HepG2 (cell line): ENCODE results near the gene TOPBP1. TPM values are rescaled to one million over a fixed set of nuclear protein-coding genes. Genes with fewer than 3 reads are reported as not detected.

Source experiments
- KDM2A ChIP-seq: sonication (generic); formaldehyde crosslinking; IDR thresholded peaks from 2 replicates; pipeline ENCODE4 v1.4.0; 2020; ENCODE audit warnings: low read depth, missing genetic modification reagents, borderline replicate concordance
- KDM6A ChIP-seq: IDR thresholded peaks from 2 replicates; pipeline ENCODE4 v1.6.1; 2016; ENCODE audit warnings: low read depth
- MTA1 ChIP-seq: sonication (generic); formaldehyde crosslinking; IDR thresholded peaks from 2 replicates; pipeline ENCODE4 v1.4.0; 2020; ENCODE audit warnings: missing genetic modification reagents, mild to moderate bottlenecking, borderline replicate concordance
- ZNF317 ChIP-seq: sonication (generic); formaldehyde crosslinking; IDR thresholded peaks from 2 replicates; pipeline ENCODE4 v1.5.0; 2020; ENCODE audit warnings: mild to moderate bottlenecking, missing genetic modification reagents
- ZNF639 ChIP-seq: conservative IDR thresholded peaks from 2 replicates; pipeline ENCODE4 v1.6.1; 2018; ENCODE audit warnings: missing genetic modification reagents
- polyA plus RNA-seq, 8 experiments: library from polyadenylated mRNA; depleted of rRNA in 3 of 8; stranded (reverse) in 7 of 8; unstranded in 1 of 8; fragments of >200 nt; fragmentation: Illumina TruSeq in 4 of 8; extraction: Trizol in 4 of 8; gene quantifications; 2 replicates each; pipeline versions ENCODE4 v1.2.1 to v1.2.3, GENCODE V29; 2011 to 2016; ENCODE audit warnings: low read depth in 4 of 8, missing spikeins in 1 of 8, mixed read lengths in 1 of 8; ENCODE audit not compliant: insufficient read depth in 1 of 8
- total RNA-seq, 5 experiments: library from RNA; depleted of rRNA; stranded (reverse); fragments of >200 nt; fragmentation: Illumina TruSeq; extraction: Trizol; gene quantifications; 2 replicates each; pipeline ENCODE4 v1.2.3, GENCODE V29; 2016; ENCODE audit warnings: low read depth in 1 of 5
- TF ChIP-seq, protein P1 (sequence below): sonication (generic); formaldehyde crosslinking; IDR thresholded peaks from 2 replicates; pipeline ENCODE4 v1.5.0; 2020; ENCODE audit warnings: mild to moderate bottlenecking, missing genetic modification reagents, moderate library complexity
- TF ChIP-seq, protein P2 (sequence below): sonication (generic); formaldehyde crosslinking; IDR thresholded peaks from 2 replicates; pipeline ENCODE4 v1.4.0; 2020; ENCODE audit warnings: missing genetic modification reagents, borderline replicate concordance
- TF ChIP-seq, protein P3 (sequence below): sonication (generic); formaldehyde crosslinking; IDR thresholded peaks from 2 replicates; pipeline ENCODE4 v1.5.1; 2020; ENCODE audit warnings: mild to moderate bottlenecking, moderate library complexity, missing genetic modification reagents
- TF ChIP-seq, protein P4 (sequence below): sonication (generic); formaldehyde crosslinking; IDR thresholded peaks from one replicate; pipeline ENCODE4 v1.5.1; 2020; ENCODE audit warnings: mild to moderate bottlenecking, missing genetic modification reagents; ENCODE audit errors: not compliant biosample characterization

Gene TOPBP1
- total and polyA plus RNA-seq, 2 of the 13 experiments (the other 11 are each of a cell fraction or from before 2014, with no cell fraction given), result 24.3 to 42.9 TPM

DNA sequence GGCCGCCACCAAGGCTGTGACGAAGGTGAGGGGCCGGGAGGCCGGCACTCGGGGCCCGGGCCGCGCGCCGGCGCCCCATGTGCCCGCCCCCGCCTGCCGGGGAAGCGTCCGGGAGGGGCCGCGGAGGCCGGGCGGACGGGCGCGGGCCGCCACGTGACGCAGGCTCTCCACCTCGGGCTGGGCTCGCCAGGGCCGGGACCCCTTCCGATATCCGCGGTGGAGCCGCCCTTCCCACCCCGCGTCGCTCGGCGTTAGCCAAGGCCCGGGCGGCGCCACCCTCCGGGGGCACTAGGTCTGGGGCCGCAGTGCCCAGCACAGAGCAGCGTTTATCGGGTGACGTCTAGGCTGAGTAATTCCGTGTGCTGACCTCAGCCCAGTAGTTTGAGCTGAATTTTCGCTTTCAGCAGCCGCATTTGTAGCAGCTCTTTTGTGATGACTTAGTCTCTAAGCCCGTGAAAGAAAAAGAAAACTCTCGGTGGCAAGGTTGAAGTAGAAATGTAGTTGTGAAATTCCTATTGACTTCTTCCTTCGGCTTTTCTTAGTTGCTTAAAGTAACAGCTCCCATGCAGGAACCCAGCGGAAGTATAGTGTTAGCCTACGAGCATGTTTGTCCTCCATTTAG, 87.4 kb downstream of the TOPBP1 start (continued):
- TF ChIP-seq, protein P1, sequence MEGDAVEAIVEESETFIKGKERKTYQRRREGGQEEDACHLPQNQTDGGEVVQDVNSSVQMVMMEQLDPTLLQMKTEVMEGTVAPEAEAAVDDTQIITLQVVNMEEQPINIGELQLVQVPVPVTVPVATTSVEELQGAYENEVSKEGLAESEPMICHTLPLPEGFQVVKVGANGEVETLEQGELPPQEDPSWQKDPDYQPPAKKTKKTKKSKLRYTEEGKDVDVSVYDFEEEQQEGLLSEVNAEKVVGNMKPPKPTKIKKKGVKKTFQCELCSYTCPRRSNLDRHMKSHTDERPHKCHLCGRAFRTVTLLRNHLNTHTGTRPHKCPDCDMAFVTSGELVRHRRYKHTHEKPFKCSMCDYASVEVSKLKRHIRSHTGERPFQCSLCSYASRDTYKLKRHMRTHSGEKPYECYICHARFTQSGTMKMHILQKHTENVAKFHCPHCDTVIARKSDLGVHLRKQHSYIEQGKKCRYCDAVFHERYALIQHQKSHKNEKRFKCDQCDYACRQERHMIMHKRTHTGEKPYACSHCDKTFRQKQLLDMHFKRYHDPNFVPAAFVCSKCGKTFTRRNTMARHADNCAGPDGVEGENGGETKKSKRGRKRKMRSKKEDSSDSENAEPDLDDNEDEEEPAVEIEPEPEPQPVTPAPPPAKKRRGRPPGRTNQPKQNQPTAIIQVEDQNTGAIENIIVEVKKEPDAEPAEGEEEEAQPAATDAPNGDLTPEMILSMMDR (CRISPR knock-in tag), result peak; percentile 52
- TF ChIP-seq, protein P2, sequence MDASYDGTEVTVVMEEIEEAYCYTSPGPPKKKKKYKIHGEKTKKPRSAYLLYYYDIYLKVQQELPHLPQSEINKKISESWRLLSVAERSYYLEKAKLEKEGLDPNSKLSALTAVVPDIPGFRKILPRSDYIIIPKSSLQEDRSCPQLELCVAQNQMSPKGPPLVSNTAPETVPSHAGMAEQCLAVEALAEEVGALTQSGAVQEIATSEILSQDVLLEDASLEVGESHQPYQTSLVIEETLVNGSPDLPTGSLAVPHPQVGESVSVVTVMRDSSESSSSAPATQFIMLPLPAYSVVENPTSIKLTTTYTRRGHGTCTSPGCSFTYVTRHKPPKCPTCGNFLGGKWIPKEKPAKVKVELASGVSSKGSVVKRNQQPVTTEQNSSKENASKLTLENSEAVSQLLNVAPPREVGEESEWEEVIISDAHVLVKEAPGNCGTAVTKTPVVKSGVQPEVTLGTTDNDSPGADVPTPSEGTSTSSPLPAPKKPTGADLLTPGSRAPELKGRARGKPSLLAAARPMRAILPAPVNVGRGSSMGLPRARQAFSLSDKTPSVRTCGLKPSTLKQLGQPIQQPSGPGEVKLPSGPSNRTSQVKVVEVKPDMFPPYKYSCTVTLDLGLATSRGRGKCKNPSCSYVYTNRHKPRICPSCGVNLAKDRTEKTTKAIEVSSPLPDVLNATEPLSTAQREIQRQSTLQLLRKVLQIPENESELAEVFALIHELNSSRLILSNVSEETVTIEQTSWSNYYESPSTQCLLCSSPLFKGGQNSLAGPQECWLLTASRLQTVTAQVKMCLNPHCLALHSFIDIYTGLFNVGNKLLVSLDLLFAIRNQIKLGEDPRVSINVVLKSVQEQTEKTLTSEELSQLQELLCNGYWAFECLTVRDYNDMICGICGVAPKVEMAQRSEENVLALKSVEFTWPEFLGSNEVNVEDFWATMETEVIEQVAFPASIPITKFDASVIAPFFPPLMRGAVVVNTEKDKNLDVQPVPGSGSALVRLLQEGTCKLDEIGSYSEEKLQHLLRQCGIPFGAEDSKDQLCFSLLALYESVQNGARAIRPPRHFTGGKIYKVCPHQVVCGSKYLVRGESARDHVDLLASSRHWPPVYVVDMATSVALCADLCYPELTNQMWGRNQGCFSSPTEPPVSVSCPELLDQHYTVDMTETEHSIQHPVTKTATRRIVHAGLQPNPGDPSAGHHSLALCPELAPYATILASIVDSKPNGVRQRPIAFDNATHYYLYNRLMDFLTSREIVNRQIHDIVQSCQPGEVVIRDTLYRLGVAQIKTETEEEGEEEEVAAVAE (CRISPR knock-in tag), result no peak
- TF ChIP-seq, protein P3, sequence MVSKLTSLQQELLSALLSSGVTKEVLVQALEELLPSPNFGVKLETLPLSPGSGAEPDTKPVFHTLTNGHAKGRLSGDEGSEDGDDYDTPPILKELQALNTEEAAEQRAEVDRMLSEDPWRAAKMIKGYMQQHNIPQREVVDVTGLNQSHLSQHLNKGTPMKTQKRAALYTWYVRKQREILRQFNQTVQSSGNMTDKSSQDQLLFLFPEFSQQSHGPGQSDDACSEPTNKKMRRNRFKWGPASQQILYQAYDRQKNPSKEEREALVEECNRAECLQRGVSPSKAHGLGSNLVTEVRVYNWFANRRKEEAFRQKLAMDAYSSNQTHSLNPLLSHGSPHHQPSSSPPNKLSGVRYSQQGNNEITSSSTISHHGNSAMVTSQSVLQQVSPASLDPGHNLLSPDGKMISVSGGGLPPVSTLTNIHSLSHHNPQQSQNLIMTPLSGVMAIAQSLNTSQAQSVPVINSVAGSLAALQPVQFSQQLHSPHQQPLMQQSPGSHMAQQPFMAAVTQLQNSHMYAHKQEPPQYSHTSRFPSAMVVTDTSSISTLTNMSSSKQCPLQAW (CRISPR knock-in tag), result peak; percentile 67; the same call in 1 of the 2 replicates
- TF ChIP-seq MTA1 (CRISPR knock-in tag) (no peak), KDM6A (CRISPR knock-in tag) (no peak), ZNF317 (CRISPR knock-in tag) (no peak), ZNF639 (CRISPR knock-in tag) (0 out of 2 replicates have a peak, but pooled peaks have one; percentile 53), KDM2A (CRISPR knock-in tag) (peak; percentile 81)
- TF ChIP-seq, protein P4, sequence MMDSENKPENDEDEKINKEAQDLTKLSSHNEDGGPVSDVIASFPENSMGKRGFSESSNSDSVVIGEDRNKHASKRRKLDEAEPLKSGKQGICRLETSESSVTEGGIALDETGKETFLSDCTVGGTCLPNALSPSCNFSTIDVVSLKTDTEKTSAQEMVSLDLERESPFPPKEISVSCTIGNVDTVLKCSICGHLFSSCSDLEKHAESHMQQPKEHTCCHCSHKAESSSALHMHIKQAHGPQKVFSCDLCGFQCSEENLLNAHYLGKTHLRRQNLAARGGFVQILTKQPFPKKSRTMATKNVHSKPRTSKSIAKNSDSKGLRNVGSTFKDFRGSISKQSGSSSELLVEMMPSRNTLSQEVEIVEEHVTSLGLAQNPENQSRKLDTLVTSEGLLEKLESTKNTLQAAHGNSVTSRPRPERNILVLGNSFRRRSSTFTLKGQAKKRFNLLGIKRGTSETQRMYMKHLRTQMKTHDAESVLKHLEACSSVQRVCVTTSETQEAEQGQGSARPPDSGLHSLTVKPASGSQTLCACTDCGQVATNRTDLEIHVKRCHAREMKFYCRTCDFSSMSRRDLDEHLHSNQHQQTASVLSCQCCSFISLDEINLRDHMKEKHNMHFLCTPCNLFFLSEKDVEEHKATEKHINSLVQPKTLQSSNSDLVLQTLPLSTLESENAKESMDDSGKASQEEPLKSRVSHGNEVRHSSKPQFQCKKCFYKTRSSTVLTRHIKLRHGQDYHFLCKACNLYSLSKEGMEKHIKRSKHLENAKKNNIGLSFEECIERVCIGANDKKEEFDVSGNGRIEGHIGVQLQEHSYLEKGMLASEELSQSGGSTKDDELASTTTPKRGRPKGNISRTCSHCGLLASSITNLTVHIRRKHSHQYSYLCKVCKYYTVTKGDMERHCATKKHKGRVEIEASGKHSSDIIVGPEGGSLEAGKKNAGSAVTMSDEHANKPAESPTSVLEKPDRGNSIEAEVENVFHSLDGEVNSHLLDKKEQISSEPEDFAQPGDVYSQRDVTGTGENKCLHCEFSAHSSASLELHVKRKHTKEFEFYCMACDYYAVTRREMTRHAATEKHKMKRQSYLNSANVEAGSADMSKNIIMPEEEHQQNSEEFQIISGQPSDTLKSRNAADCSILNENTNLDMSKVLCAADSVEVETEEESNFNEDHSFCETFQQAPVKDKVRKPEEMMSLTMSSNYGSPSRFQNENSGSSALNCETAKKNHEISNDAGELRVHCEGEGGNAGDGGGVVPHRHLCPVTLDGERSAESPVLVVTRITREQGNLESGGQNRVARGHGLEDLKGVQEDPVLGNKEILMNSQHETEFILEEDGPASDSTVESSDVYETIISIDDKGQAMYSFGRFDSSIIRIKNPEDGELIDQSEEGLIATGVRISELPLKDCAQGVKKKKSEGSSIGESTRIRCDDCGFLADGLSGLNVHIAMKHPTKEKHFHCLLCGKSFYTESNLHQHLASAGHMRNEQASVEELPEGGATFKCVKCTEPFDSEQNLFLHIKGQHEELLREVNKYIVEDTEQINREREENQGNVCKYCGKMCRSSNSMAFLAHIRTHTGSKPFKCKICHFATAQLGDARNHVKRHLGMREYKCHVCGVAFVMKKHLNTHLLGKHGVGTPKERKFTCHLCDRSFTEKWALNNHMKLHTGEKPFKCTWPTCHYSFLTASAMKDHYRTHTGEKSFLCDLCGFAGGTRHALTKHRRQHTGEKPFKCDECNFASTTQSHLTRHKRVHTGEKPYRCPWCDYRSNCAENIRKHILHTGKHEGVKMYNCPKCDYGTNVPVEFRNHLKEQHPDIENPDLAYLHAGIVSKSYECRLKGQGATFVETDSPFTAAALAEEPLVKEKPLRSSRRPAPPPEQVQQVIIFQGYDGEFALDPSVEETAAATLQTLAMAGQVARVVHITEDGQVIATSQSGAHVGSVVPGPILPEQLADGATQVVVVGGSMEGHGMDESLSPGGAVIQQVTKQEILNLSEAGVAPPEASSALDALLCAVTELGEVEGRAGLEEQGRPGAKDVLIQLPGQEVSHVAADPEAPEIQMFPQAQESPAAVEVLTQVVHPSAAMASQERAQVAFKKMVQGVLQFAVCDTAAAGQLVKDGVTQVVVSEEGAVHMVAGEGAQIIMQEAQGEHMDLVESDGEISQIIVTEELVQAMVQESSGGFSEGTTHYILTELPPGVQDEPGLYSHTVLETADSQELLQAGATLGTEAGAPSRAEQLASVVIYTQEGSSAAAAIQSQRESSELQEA, result no peak
